Measurements from ENCODE around the gene TSPAN4. TPM values are rescaled to one million over a fixed set of nuclear protein-coding genes. Genes with fewer than 3 reads are reported as not detected.

Gene TSPAN4
- total and polyA plus RNA-seq, 2 of the 13 experiments (the other 11 are each of a cell fraction or from before 2014, with no cell fraction given): 31.7 to 68.3 TPM

GRCh38 chr11:819943-820649 lies 22.6 kb upstream of the TSPAN4 start:
- ChIA-PET CTCF (ENCODE audit: low intra/inter-chr PET ratio, low total read pairs) (no interaction called here), POLR2A (interaction anchor here (0.8 to 9.2 kb wide), 21 partner anchors 7 to 443 kb away, joined by 3 to 264 read pairs (median 11); partner anchors contain the start of genes CD151, CRACR2B, DEAF1 and EPS8L2)
- Histone ChIP-seq H3K27ac (ENCODE audit: extremely low read length, insufficient read depth, low read length) (peak overlapping the region; percentile 92), H3K9ac (ENCODE audit: insufficient read depth, low read depth, low read length) (peak overlapping the region; percentile 92), H3K9me3 (ENCODE audit: low read length) (no peaks in the 10 kb centered on the region), H3K4me3 (replicated peaks in 1 of 3; ENCODE audit: insufficient read depth in 1 of 3, low read depth in 2 of 3, low read length in 3 of 3) (peak overlapping the region; percentile 80 to 98 (median 94)), H3K36me3 (replicated peaks in 1 of 2; ENCODE audit: control insufficient read depth in 1 of 2, insufficient read depth in 2 of 2, low read length in 2 of 2) (peaks cover 8 to 20% of the 10 kb centered on the region in 2 experiments; a peak in 4 of 5 replicates), H3K4me2 (ENCODE audit: low read depth, low read length) (peak overlapping the region; percentile 98), H3K27me3 (ENCODE audit: control insufficient read depth in 1 of 2, insufficient read depth in 2 of 2, low read length in 2 of 2) (no peaks in the 10 kb centered on the region; a peak in 1 of 5 replicates), H4K20me1 (ENCODE audit: insufficient read depth, low read length) (peaks cover 20% of the 10 kb centered on the region), H3K4me1 (ENCODE audit: insufficient read depth, low read length) (peaks cover 27% of the 10 kb centered on the region), H2AFZ (ENCODE audit: low read length) (no peak overlapping the region), H3K79me2 (ENCODE audit: insufficient read depth, low read length) (peaks cover 20% of the 10 kb centered on the region)
- FAIRE-seq: peak; percentile 8
- in situ Hi-C loops (cut with HindIII; ENCODE audit: extremely low pct_ligation_motif_present, low pct_unique_long_range_greater_than_20kb): no loop called here
- intact Hi-C loops (cut with micrococcal nuclease; ENCODE audit: unreplicated experiment): no loop called here
- peak; percentile 94 for DNase-seq (ENCODE audit: low spot score)
- ATAC-seq: peak; percentile 62
- 3% methylated on average over 5 of the region's 47 CpGs for WGBS (ENCODE audit: low lambda C conversion rate)
- TSS peak; percentile 72 for BruUV-seq (replicated peaks)
- TF ChIP-seq STAG1 (CRISPR knock-in tag; IDR thresholded peaks at IDR 0.05): no peak
- TF ChIP-seq PHF20 (CRISPR knock-in tag; IDR thresholded peaks at IDR 0.05): no peak
- TF ChIP-seq NFYC (CRISPR knock-in tag; IDR thresholded peaks at IDR 0.05): peak; percentile 46; the same call in 1 of the 2 replicates
- TF ChIP-seq ZNF446 (CRISPR knock-in tag; IDR thresholded peaks at IDR 0.05): no peak
- peak; percentile 37; the same call in 1 of the 2 replicates for TF ChIP-seq DMAP1 (CRISPR knock-in tag; IDR thresholded peaks at IDR 0.05)
- TF ChIP-seq, protein P1, sequence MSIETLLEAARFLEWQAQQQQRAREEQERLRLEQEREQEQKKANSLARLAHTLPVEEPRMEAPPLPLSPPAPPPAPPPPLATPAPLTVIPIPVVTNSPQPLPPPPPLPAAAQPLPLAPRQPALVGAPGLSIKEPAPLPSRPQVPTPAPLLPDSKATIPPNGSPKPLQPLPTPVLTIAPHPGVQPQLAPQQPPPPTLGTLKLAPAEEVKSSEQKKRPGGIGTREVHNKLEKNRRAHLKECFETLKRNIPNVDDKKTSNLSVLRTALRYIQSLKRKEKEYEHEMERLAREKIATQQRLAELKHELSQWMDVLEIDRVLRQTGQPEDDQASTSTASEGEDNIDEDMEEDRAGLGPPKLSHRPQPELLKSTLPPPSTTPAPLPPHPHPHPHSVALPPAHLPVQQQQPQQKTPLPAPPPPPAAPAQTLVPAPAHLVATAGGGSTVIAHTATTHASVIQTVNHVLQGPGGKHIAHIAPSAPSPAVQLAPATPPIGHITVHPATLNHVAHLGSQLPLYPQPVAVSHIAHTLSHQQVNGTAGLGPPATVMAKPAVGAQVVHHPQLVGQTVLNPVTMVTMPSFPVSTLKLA (IDR thresholded peaks at IDR 0.05): peak; percentile 11; the same call in 1 of the 2 replicates
- peak; percentile 50; the same call in 1 of the 2 replicates for TF ChIP-seq SIN3A (IDR thresholded peaks at IDR 0.05; ENCODE audit: borderline replicate concordance, low read depth, low read length)
- TF ChIP-seq GATAD1 (CRISPR knock-in tag; IDR thresholded peaks at IDR 0.05): no peak
- TF ChIP-seq POLR2AphosphoS5 (IDR thresholded peaks at IDR 0.05; ENCODE audit: low read depth, low read length): peak; percentile 45; the same call in 1 of the 2 replicates
- TF ChIP-seq ZNF264 (CRISPR knock-in tag; IDR thresholded peaks at IDR 0.05): 0 out of 2 replicates have a peak, but pooled peaks have one; percentile 28
- no peak for TF ChIP-seq HDAC6 (IDR thresholded peaks at IDR 0.05; ENCODE audit: low read depth, low read length)
- no peak for TF ChIP-seq HMG20B (CRISPR knock-in tag; conservative IDR thresholded peaks at IDR 0.05)
- peak; percentile 27; the same call in 1 of the 2 replicates for TF ChIP-seq RXRA (CRISPR knock-in tag; IDR thresholded peaks at IDR 0.05)
- peak; percentile 45 for TF ChIP-seq AGO2 (optimal IDR thresholded peaks at IDR 0.05; ENCODE audit: low read depth, low read length)
- no peak for TF ChIP-seq SMAD1 (CRISPR knock-in tag; IDR thresholded peaks at IDR 0.05; ENCODE audit: borderline replicate concordance, low read depth)
- TF ChIP-seq, protein P2, sequence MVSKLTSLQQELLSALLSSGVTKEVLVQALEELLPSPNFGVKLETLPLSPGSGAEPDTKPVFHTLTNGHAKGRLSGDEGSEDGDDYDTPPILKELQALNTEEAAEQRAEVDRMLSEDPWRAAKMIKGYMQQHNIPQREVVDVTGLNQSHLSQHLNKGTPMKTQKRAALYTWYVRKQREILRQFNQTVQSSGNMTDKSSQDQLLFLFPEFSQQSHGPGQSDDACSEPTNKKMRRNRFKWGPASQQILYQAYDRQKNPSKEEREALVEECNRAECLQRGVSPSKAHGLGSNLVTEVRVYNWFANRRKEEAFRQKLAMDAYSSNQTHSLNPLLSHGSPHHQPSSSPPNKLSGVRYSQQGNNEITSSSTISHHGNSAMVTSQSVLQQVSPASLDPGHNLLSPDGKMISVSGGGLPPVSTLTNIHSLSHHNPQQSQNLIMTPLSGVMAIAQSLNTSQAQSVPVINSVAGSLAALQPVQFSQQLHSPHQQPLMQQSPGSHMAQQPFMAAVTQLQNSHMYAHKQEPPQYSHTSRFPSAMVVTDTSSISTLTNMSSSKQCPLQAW (CRISPR knock-in tag; IDR thresholded peaks at IDR 0.05): no peak
- 0 out of 2 replicates have a peak, but pooled peaks have one; percentile 18 for TF ChIP-seq PAXIP1 (CRISPR knock-in tag; conservative IDR thresholded peaks at IDR 0.05)
- no peak for TF ChIP-seq PITX1 (CRISPR knock-in tag; IDR thresholded peaks at IDR 0.05)
